ENCODE data around the gene YIF1B. TPM values are rescaled to one million over a fixed set of nuclear protein-coding genes. Genes with fewer than 3 reads are reported as not detected.

Gene YIF1B
- total RNA-seq, 4 donors from 2014 or later: 10.8 to 26.5 (median 21.5) TPM

- Histone ChIP-seq H3K27me3 (no peaks in the 10 kb centered on the region), H3K36me3 (peaks cover 0 to 10% (median 0%) of the 10 kb centered on the region in 4 donors), H3K9me3 (no peaks in the 10 kb centered on the region), H3K4me3 (no peak overlapping the region), H3K27ac (replicated peaks in 1 of 4) (no peak overlapping the region), H3K4me1 (peaks cover 3 to 6% (median 5%) of the 10 kb centered on the region in 4 donors)
- TF ChIP-seq CTCF (IDR thresholded peaks at IDR 0.05) (no peak), EP300 (IDR thresholded peaks at IDR 0.05) (no peak)
- 94% methylated on average over 5 of the region's 5 CpGs for WGBS
- intact Hi-C loops (cut with DNase I): no loop called here
- DNase-seq (ENCODE audit: extremely low spot score): no peak
These were observed 30.2 kb downstream of the YIF1B start for GRCh38 chr19:38285567-38285966.

- WGBS: 60% methylated on average over 7 of the region's 7 CpGs
- H3K9me3 ChIP-seq: no peaks in the 10 kb centered on the region
- no peak for DNase-seq (ENCODE audit: extremely low spot score)
- no peaks in the 10 kb centered on the region for H3K36me3 ChIP-seq
- intact Hi-C loops (cut with DNase I): no loop called here
- H3K4me1 ChIP-seq: peaks cover 0 to 9% (median 0%) of the 10 kb centered on the region in 4 donors
- TF ChIP-seq POLR2AphosphoS5 (IDR thresholded peaks at IDR 0.05) (no peak), CTCF (IDR thresholded peaks at IDR 0.05) (no peak), POLR2A (IDR thresholded peaks at IDR 0.05; ENCODE audit: low read depth) (no peak), EP300 (IDR thresholded peaks at IDR 0.05) (no peak)
- no peak overlapping the region for H3K4me3 ChIP-seq
- no peak overlapping the region for H3K27ac ChIP-seq (replicated peaks in 1 of 4)
- no peaks in the 10 kb centered on the region for H3K27me3 ChIP-seq
These were observed 31.3 kb downstream of the YIF1B start for GRCh38 chr19:38284422-38284821.

GRCh38 chr19:38283271-38283670, 32.5 kb downstream of the YIF1B start:
- TF ChIP-seq CTCF (IDR thresholded peaks at IDR 0.05): no peak
- no peak for TF ChIP-seq EP300 (IDR thresholded peaks at IDR 0.05)
- no peak for TF ChIP-seq POLR2AphosphoS5 (IDR thresholded peaks at IDR 0.05)
- no peak for TF ChIP-seq POLR2A (IDR thresholded peaks at IDR 0.05; ENCODE audit: low read depth)
- Histone ChIP-seq H3K9me3 (no peaks in the 10 kb centered on the region), H3K4me1 (peaks cover 6 to 20% (median 8%) of the 10 kb centered on the region in 4 donors), H3K4me3 (no peak overlapping the region), H3K36me3 (no peaks in the 10 kb centered on the region), H3K27me3 (no peaks in the 10 kb centered on the region), H3K27ac (replicated peaks in 1 of 4) (no peak overlapping the region)
- DNase-seq (ENCODE audit: extremely low spot score): no peak
- intact Hi-C loops (cut with DNase I): no loop called here
- WGBS: 90% methylated on average over 8 of the region's 8 CpGs

DNA sequence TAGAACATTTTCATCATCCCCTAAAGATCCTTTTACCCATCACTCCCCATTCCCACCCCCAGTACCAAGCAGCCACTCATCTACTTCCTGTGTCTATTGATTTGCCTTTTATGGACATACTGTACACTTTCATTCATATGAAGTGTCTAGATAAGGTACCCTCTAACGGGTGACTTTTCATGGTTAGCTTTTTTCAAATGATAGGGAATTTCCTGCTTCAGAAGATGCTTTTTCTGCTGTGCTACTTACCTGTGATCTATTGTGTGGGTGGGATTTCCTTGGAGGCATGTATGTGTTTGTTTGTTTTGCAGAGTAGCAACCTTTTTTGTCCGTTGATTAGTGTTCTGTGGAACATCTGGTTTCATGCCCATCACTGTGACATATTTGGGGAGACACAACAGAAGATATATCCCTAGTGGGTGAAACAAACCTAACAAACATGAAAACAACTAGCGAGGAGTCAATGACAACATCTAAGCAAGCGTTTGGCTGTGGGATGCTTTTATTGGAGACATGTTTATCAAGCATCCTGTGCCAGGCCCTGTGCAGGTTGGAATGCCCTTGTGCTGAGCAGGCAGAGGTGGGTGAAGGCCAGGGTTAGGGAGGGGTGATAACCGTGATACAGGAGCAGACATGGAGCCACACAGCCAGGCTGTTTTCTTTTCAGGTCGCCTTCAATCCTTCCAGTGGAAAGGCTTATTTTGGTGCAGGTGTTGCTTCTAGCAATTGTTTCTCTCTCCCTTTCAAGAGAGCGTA, 33.8 kb downstream of the YIF1B start:
- intact Hi-C loops (cut with DNase I): no loop called here
- Histone ChIP-seq H3K4me1 (peaks cover 18 to 29% (median 21%) of the 10 kb centered on the region in 4 donors), H3K27ac (replicated peaks in 1 of 4) (no peak overlapping the region), H3K36me3 (no peaks in the 10 kb centered on the region), H3K27me3 (no peaks in the 10 kb centered on the region), H3K9me3 (no peaks in the 10 kb centered on the region), H3K4me3 (no peak overlapping the region)
- no peak for DNase-seq (ENCODE audit: extremely low spot score)
- TF ChIP-seq CTCF (IDR thresholded peaks at IDR 0.05) (no peak), POLR2A (IDR thresholded peaks at IDR 0.05; ENCODE audit: low read depth) (no peak), EP300 (IDR thresholded peaks at IDR 0.05) (no peak), POLR2AphosphoS5 (IDR thresholded peaks at IDR 0.05) (no peak)
- WGBS: 89% methylated on average over 7 of the region's 7 CpGs
